Mesothelial cell of epicardium (in vitro differentiated cells): Measurements from ENCODE around the gene ARHGAP4. TPM values are rescaled to one million over a fixed set of nuclear protein-coding genes. Genes with fewer than 3 reads are reported as not detected.
A peak's percentile ranks its signal among the peaks of the same experiment; 100 is the strongest.

Experiments
- DNase-seq, 2 experiments: peaks; one replicate each; pipeline ENCODE4 v3.0.0; 2021; ENCODE audit warnings: low spot score in 2 of 2; ENCODE audit not compliant: unreplicated experiment in 2 of 2
- H3K27ac Mint-ChIP-seq: 2 replicates; pipeline ENCODE4 v1.8.0; 2021; ENCODE audit warnings: mixed read lengths
- H3K27me3 Mint-ChIP-seq: 2 replicates; pipeline ENCODE4 v1.8.0; 2021; ENCODE audit warnings: low read depth, mixed read lengths
- H3K36me3 Mint-ChIP-seq: 2 replicates; pipeline ENCODE4 v1.8.0; 2021; ENCODE audit warnings: mixed read lengths
- H3K4me1 Mint-ChIP-seq: 2 replicates; pipeline ENCODE4 v1.8.0; 2021; ENCODE audit warnings: mixed read lengths
- H3K4me3 Mint-ChIP-seq: 2 replicates; pipeline ENCODE4 v1.8.0; 2021; ENCODE audit warnings: mild to moderate bottlenecking, moderate library complexity, mixed read lengths
- H3K9me3 Mint-ChIP-seq: 2 replicates; pipeline ENCODE4 v1.8.0; 2021; ENCODE audit warnings: mixed read lengths
- total RNA-seq: library from RNA; stranded (reverse); gene quantifications from 3 replicates; pipeline ENCODE4 v1.2.1, GENCODE V29; 2021
- TF ChIP-seq, protein P1 (sequence below): fragments of 200-600 bp; sonication (generic); IDR thresholded peaks from one replicate; pipeline ENCODE4 v1.5.0; 2021; ENCODE audit warnings: antibody characterized with exemption; ENCODE audit not compliant: unreplicated experiment

Gene ARHGAP4
- total RNA-seq, 1 donor from 2014 or later, result 62.8 TPM

GRCh38 chrX:153951683-153952372 lies 25.8 kb upstream of the ARHGAP4 start:
- Mint-ChIP-seq H3K4me3 (no peak overlapping the region), H3K36me3 (peaks cover 35% of the 10 kb centered on the region), H3K9me3 (no peaks in the 10 kb centered on the region), H3K27ac (no peak overlapping the region), H3K4me1 (peaks cover 2% of the 10 kb centered on the region), H3K27me3 (no peaks in the 10 kb centered on the region)
- no peak for DNase-seq
- TF ChIP-seq, protein P1, sequence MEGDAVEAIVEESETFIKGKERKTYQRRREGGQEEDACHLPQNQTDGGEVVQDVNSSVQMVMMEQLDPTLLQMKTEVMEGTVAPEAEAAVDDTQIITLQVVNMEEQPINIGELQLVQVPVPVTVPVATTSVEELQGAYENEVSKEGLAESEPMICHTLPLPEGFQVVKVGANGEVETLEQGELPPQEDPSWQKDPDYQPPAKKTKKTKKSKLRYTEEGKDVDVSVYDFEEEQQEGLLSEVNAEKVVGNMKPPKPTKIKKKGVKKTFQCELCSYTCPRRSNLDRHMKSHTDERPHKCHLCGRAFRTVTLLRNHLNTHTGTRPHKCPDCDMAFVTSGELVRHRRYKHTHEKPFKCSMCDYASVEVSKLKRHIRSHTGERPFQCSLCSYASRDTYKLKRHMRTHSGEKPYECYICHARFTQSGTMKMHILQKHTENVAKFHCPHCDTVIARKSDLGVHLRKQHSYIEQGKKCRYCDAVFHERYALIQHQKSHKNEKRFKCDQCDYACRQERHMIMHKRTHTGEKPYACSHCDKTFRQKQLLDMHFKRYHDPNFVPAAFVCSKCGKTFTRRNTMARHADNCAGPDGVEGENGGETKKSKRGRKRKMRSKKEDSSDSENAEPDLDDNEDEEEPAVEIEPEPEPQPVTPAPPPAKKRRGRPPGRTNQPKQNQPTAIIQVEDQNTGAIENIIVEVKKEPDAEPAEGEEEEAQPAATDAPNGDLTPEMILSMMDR, result no peak

DNA sequence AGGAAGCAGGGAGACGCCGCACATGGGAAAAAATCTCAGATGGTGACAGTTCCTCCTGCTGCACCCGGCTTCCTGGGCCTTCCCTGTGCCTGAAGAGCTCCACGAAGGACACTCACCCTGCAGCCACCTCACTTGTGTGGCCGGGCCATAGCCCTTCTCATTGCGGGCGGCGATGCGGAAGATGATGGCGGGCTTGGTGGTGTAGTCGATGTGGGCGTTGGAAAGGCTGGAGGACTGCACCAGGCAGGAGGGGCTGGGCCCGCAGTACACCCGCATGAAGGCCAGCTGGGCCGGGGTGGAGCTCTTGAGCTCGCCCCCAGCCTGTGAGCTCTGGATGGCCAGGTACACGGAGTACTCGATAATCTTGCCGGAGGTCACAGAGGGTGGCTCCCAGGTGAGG lies 24.1 kb upstream of the ARHGAP4 start:
- Mint-ChIP-seq H3K4me3 (no peak overlapping the region), H3K4me1 (peaks cover 2% of the 10 kb centered on the region), H3K9me3 (no peaks in the 10 kb centered on the region), H3K27me3 (no peaks in the 10 kb centered on the region), H3K27ac (no peak overlapping the region), H3K36me3 (peaks cover 30% of the 10 kb centered on the region)
- TF ChIP-seq, protein P1, result no peak
- DNase-seq, result no peak

DNA sequence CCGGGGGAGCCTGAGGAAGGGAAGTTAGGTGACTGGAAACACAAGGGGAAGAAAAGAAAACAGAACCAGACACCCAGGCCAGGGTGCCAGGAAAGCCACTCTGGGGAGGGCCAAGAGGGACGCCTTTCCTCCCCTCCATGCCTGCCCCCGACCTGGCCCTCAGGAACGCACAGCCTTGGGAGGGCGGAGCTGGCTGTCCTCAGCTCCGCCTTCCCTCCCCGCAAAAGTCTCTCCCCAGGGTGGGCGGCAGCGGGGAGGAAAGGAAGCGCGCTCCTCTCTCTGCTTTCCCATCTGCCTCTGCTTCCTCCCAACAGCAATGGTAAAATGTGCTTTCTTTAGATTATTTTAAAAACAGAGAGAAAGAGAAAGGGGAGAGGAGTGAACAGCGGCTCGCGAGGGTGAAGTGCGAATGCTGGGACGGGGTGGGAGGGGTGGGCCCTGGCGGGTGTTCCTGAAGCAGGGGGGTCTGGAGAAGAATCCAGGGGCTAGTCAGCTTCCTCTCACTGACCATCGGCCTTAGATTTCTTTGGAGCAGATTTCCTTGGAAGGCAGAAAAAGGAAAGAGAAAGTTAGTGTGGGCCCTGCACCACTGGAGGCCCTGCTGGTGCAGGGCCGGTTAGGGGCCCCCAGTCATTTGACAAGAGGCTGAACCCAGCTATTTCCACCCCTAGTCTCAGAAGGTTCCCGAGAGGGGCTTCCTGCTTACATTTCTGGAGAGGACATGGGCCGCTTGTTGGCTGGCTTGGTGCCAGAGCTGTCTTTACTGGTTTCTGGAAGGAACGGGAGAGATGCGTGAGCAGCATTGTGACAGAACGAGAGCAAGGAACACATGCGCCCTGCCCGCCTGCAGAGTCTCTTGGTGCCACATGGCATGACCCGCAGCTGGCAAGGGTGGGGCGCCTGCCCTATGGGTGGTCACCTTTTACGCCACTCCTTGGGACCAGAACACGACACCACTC lies 23.1 kb upstream of the ARHGAP4 start:
- TF ChIP-seq, protein P1, result no peak
- H3K27me3 Mint-ChIP-seq, result no peaks in the 10 kb centered on the region
- H3K36me3 Mint-ChIP-seq, result peaks cover 26% of the 10 kb centered on the region
- no peaks in the 10 kb centered on the region for H3K9me3 Mint-ChIP-seq
- peaks cover 2% of the 10 kb centered on the region for H3K4me1 Mint-ChIP-seq
- DNase-seq, result no peak
- H3K27ac Mint-ChIP-seq, result peak overlapping the region; percentile 34
- no peak overlapping the region for H3K4me3 Mint-ChIP-seq

DNA sequence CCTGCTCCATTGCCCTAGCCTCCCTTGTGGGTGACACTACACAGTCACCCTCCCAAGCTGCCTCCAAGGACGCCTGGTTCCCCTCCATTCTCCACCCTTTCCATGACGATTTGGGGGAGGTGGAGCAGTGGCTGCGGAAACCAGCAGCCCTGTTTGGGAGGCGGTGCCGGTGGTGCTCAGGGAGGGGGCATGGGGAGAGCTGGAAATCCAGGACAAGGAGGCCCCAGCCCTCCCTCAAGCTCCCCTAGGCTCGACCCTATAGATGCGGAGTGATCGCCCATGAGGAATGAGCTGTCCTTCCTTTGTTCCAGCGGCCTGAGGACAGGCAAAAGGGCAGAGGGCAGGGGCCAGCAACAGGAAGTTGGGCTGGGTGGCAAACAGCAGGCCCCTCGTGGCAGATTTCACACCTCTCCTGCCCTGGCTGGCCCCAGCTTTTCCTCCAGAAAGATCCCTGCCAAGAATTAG lies 22.0 kb upstream of the ARHGAP4 start:
- no peak for DNase-seq
- Mint-ChIP-seq H3K36me3 (peaks cover 21% of the 10 kb centered on the region), H3K27ac (peak overlapping the region; percentile 48), H3K27me3 (no peaks in the 10 kb centered on the region), H3K4me1 (peaks cover 2% of the 10 kb centered on the region), H3K4me3 (no peak overlapping the region), H3K9me3 (no peaks in the 10 kb centered on the region)
- TF ChIP-seq, protein P1, result no peak

- no peaks in the 10 kb centered on the region for H3K27me3 Mint-ChIP-seq
- TF ChIP-seq, protein P1, result peak; percentile 71
- peaks cover 2% of the 10 kb centered on the region for H3K4me1 Mint-ChIP-seq
- peak overlapping the region; percentile 77 for H3K27ac Mint-ChIP-seq
- DNase-seq, result peak in 1 of 2 experiments; percentile 77
- H3K4me3 Mint-ChIP-seq, result no peak overlapping the region
- peaks cover 21% of the 10 kb centered on the region for H3K36me3 Mint-ChIP-seq
- no peaks in the 10 kb centered on the region for H3K9me3 Mint-ChIP-seq
Observed at GRCh38 chrX:153947009-153947769, 21.1 kb upstream of the ARHGAP4 start.
